Endometrial microvascular endothelial cells (primary cell): ENCODE results near the gene R3HDM2. TPM values are rescaled to one million over a fixed set of nuclear protein-coding genes. Genes with fewer than 3 reads are reported as not detected.
"Not testable (repeated sequence)": the region's sequence is repeated elsewhere in the genome, so short reads cannot be mapped to it uniquely, and the experiment has no call there.

ENCODE experiments used
- in situ Hi-C: cut with HindIII; loops from 2 replicates; pipeline ENCODE4 v1.10.0; 2017; ENCODE audit warnings: low sequenced_read_pairs, low pct_unique_long_range_greater_than_20kb; ENCODE audit errors: inconsistent ontology term
- total RNA-seq: library from RNA; depleted of rRNA; stranded (reverse); fragments of >200 nt; gene quantifications from one replicate; pipeline ENCODE4 v1.2.3, GENCODE V29; 2015; ENCODE audit errors: inconsistent ontology term

Gene R3HDM2
- total RNA-seq, 1 donor from 2014 or later, result 16.8 TPM

GRCh38 chr12:57315681-57316080, 115.2 kb downstream of the R3HDM2 start:
- in situ Hi-C loops, result no loop called here

- in situ Hi-C loops, result not testable (repeated sequence)
Measured at GRCh38 chr12:57312287-57312686, 118.6 kb downstream of the R3HDM2 start.

GRCh38 chr12:57309420-57309819, 121.4 kb downstream of the R3HDM2 start:
- in situ Hi-C loops, result no loop called here

GRCh38 chr12:57300961-57301584, 129.8 kb downstream of the R3HDM2 start:
- in situ Hi-C loops, result no loop called here

- in situ Hi-C loops, result no loop called here
Measured at GRCh38 chr12:57299514-57300016, 131.3 kb downstream of the R3HDM2 start.

- in situ Hi-C loops, result no loop called here
Measured at GRCh38 chr12:57296291-57296690, 134.6 kb downstream of the R3HDM2 start.

- in situ Hi-C loops, result not testable (repeated sequence)
Measured at GRCh38 chr12:57282073-57282472, 148.8 kb downstream of the R3HDM2 start.

GRCh38 chr12:57280211-57281062, 150.4 kb downstream of the R3HDM2 start:
- in situ Hi-C loops, result no loop called here

GRCh38 chr12:57278465-57279381, 152.1 kb downstream of the R3HDM2 start:
- in situ Hi-C loops, result no loop called here

GRCh38 chr12:57276935-57277563, 153.8 kb downstream of the R3HDM2 start:
- in situ Hi-C loops, result no loop called here

- in situ Hi-C loops, result not testable (repeated sequence)
Measured at GRCh38 chr12:57276233-57276632, 154.6 kb downstream of the R3HDM2 start.

GRCh38 chr12:57273516-57273915, 157.3 kb downstream of the R3HDM2 start:
- in situ Hi-C loops, result no loop called here

- in situ Hi-C loops, result no loop called here
Measured at GRCh38 chr12:57272337-57273151, 158.3 kb downstream of the R3HDM2 start.

- in situ Hi-C loops, result no loop called here
Measured at GRCh38 chr12:57270966-57271470, 159.8 kb downstream of the R3HDM2 start.

GRCh38 chr12:57268264-57268663, 162.6 kb downstream of the R3HDM2 start:
- in situ Hi-C loops, result no loop called here

GRCh38 chr12:57266681-57267080, 164.2 kb downstream of the R3HDM2 start:
- in situ Hi-C loops, result no loop called here

GRCh38 chr12:57263096-57263495, 167.7 kb downstream of the R3HDM2 start:
- in situ Hi-C loops, result no loop called here
